Kidney capillary endothelial cell (primary cell): ENCODE data around the gene CAMK2D.

ENCODE experiments used
- DNase-seq: peaks from one replicate; pipeline ENCODE4 v3.0.0-alpha.2; 2018; ENCODE audit warnings: low spot score

The CAMK2D gene

DNA sequence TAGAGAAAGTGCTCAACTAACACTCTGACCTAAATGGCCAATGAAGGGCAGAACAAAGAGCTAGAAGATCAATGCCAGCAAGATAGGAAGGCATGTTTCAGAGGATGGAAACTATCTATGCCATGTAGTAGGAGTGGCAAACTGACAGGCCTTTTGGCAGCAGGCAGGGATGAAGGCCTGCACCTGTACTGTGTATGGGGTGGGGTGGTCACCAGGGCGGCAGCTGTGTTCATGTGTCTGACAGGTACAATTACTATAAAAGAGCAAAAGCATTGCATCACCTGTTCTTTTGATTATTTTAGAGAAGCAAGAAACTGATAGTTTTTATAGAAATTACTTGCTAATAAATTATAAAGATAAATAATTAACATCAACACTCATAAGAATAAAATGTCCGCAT is 239.1 kb downstream of the CAMK2D start:
- DNase-seq = no peak

DNA sequence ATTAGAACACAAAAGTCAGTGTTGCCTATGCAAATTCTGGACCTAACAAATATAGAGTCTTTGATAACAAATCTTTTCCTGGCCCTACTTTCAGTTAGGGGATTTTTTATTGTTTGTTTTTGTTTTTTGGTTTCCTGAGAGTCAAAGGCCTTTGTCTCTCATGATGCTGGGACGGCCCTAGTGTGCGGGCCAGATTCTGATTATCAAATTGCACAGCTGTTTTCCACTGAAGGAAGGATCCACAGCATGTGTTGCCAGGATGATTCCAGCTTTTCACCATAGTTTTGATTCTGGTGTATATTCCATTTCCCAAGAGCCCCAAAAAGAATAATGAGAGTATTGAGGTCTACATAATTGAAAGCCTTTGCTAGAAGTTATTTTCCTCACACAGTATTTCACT is 248.2 kb downstream of the CAMK2D start:
- DNase-seq = no peak

DNA sequence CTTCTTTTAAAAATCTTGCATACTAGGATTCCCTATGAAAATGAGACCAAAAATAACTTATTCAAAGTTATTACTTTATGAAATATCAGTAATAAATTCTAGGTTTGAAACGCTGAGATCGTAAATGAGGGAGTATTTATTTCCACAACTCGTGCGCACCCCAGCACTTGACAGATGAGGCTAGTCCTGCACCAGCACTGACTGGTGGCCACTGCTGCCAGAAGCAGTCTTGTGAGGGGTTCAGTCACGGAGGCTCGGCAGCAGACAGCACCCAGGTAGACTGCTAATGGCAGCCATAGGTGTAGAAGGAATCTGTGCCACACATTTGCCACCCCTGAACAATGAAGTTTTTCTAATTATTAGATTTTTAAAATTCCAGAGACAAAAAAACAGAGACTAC is 248.7 kb downstream of the CAMK2D start:
- DNase-seq = no peak

DNA sequence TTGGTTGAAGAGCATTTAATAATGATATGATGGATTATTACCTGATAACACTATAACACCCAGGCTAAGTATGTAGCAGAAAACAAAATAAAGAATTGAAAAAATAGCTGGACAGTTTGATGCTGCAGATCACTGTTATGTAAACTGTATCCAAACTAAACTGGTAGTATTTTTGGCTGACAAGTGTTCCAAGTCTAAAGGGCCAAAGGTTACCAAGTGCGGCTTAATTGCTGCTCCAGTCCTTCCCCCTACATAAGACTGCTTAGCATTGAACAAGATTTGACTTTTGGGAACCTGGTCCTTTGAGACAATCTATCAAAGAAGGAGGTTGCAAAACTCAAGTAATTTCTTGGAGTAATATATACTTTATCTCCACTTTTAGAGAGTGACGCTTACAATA is 249.6 kb downstream of the CAMK2D start:
- no peak for DNase-seq

DNA sequence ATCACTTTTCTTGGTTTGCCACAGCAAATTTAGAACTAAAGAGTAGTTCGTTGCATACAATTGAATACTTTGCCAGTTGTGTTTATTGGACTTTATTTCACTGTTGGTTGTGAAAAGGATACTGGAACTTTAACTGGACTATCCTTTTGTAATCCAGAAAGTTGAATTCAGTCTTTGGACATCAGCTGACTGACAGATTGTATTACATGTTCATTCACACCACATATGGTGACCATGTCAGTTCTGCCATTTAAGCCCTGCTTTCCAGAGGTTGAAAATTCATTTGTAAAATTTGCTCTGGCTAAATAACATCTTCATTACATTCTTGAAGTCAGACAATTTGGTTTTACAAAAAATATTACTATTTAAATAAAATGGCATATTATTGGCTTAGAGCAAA is 251.7 kb downstream of the CAMK2D start:
- DNase-seq = no peak

DNA sequence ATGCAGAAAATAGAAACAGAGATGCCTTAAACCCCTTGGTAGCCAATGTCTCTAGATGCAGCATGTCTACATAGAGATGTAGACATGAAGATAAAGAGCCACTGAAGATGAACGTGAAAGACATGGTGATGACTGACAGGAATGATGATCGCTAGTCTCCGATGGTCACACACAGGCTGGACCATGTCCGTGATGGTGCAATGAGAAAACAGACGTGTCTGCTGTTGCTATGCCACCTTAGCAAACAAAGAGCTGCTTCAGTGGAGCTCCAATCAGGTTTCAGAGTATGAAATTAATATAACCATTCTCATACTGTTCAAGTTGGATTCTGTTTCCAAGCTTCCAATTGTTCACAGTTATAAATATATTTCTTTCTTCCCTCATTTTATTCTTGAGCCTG is 256.5 kb downstream of the CAMK2D start:
- DNase-seq = no peak

DNA sequence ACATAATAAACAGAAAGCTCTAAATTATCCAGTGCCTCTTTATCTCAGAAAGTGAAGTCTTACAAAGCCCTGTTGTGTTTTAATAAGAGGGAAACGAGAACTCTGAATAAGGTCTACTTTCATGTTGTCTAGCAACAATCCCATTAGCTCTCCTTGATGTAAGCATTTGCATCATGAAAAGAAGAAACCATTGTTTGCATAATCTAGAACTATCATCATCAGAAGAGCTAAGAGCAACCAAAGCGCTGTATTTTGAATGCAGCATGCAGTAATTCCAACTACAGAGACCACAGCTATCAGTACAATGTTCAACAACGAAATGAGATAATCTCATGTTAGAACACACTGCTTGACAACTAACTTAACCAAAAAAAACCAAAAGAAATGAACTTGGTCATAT is 257.1 kb downstream of the CAMK2D start:
- DNase-seq = no peak

DNA sequence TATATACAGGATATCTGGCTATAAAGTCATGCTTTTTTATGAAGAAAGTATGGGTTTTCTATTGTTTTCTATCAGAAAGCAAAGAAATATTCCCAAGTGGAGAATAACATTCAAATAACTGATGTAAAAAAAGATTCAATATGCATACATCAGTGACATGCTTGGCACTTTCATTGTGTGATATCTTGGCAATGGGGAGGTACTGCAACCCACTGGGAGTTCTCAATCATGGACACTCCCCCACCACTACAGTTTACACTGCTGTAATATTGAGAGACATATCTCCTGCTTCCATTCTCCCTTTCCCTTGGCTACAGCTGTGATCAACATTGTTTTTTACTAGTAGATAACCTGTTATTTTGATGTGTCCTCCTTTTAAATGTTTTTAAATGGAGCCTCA is 257.8 kb downstream of the CAMK2D start:
- DNase-seq = no peak

DNA sequence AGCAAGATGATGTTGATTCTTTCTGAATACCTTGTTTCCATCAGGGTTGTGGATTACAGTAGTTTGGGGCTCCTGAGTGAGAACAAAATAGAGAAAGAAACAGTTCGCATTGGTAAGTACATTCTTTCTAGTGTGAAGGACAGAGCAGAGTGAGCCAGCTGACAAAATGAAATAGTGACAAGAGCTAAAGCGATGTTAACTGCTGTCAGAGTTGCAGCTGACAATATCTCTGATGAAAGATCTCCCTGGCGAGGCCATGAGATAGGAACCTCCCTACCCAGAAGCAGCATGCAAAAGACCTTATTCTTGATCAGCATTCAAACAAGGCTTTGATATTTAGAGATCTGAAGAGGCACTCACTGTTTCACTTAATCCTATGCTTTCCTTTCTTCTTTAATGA is 258.6 kb downstream of the CAMK2D start:
- DNase-seq = no peak

DNA sequence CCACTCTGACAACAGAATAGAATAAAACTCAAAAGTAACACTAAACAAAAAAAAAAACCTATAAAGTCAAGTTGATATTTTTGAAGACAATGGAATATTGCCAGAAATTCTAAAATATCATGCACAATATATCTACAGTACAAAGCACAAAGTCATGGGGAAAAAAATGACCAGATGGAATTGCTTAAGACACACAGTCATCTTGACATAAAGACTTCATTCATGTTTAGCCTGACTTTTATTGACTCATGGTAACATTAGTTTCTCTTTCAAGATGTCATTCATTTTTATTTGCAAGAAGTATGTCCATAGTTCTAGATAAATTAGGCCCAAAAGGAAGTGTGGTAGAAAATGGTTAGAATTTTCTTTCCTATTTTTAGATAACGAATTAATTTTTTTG is 259.1 kb downstream of the CAMK2D start:
- no peak for DNase-seq

DNA sequence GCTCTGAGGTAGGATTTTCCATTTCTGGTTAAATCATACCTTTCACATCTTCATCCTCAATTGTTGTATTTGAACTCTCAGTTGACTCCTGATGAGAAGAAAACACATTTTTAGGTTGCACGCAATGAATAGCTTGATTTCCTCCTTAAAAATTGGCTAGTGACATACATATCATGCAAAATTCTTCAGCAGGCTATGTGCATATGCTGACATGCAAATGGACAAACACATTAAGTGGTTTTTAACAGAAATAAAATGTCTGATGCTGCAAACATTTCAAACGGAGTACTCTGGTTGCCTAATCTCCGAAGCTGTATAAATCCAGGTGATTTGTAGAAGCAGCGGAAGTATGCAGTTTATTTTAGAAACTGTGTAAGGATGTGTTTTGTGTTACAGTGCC is 261.1 kb downstream of the CAMK2D start:
- DNase-seq = no peak

DNA sequence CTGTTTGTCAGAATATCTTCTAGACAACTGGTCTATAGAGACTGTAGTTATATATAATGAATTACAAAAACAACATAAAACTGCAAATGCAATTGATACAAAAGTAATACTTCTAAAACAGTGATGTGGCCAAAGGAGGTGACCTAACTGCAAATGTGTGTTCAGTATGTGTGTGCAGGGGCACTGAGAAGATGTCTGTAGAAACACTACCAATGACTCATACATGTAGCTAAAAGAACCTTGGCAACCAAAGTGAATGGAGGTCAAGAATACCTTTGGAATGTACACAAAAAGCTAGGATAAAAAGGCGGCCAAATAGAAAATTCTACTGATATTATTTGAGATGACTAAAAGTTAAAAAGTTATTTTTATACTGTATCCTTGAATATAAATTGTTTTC is 261.8 kb downstream of the CAMK2D start:
- no peak for DNase-seq

DNA sequence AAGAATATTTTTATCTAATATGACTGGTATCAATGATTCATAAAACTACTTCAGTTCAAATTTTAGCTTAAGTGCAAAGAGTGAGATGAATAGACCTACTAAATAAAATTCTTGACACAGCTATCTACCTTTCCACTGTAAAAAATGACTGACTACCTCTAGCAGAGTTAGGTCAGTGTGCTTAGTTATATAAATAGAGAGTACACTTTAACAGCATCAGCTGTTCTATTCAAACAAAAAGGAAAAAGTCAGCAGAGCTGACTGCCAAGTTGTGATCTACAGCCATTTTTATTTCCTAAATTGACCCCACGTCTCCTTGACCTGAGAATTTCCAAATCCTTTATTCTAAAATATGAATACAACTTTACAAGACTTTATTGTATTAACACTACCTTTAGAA is 262.4 kb downstream of the CAMK2D start:
- no peak for DNase-seq

DNA sequence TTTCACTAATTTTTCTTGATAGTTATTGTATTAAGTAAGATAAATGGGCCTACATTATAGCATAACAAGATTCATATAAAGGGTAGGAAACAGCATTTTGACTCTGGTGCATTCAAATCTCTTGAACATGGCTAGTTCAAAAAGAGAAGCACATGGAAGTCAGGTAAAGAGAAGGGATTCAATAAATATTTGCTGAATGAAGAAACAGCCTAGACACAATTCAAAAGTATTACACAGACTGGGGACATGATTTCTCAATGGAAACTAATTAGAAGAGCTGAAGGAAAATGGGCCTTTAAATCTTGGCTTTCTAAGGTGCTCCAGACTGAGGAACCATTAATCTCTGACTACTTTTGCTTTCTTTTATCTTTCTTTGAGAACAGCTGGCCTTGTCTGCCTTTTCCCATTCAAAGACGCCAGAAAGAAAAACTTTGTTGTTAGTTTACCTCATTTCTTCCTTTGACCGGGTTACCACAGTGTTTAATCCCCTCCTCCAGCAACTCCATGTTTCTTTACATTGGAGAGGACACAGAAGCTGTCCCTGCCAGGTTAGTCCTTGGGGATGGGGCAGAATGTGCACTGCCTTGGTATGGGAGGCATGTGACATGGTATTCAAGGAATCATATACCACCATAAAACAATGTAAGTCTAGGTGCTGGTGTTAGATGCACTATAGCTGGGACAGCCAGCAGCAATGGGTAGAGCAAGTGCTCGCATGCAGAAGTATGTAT is 264.2 kb downstream of the CAMK2D start:
- DNase-seq = no peak

DNA sequence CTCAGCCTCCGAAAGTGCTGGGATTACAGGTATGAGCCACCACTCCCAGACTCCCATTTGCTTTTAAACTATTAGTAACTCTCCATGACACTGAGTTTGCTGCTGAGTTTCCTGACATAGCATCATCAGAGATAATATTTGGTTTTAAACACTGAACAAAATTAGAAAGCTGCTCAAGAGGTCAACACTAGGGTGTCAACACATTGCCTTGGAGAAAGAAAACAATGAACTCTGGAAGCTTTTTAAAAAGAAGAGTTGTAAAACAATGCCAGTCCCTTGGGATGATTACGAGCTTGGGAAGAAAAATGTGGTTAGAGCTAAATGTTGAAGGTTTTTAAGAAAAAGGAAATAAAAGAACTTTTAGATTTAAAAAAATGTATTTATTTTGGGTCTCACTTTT is 264.8 kb downstream of the CAMK2D start:
- no peak for DNase-seq

DNA sequence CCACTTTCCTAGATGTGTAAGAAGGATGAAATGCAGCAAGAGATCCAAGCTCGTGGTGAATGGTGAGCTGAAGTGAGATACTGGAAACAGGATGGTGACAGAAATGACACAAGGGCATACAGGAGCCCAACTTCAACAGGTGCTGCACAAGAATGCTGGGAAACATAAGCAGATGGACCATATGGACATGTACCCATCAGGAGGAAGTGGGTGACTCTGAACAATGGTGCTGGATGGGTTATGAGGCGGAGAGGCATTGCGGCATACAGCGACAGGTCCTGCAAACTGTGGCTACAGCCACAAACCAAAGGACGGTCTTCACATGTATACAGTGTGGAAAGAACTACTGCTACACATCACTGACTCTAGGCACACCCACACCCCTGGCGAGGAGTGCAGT is 265.7 kb downstream of the CAMK2D start:
- no peak for DNase-seq

DNA sequence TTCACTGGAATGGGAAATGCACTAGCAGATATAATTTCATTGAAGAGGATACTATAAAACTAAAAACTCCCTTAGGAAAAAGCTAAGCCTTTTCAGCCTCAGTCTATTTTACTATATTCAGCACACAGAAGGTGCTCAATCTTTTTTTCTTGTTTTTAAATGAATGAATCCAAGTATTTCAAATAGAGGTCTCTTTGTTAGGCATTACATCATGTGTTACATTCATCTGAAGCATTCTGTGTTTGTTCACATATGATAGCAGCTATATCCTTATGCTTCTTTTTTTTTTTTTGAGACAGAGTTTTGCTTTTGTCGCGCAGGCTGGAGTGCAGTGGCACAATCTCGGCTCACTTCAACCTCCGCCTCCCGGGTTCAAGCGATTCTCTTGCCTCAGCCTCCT is 278.4 kb downstream of the CAMK2D start:
- DNase-seq = no peak

DNA sequence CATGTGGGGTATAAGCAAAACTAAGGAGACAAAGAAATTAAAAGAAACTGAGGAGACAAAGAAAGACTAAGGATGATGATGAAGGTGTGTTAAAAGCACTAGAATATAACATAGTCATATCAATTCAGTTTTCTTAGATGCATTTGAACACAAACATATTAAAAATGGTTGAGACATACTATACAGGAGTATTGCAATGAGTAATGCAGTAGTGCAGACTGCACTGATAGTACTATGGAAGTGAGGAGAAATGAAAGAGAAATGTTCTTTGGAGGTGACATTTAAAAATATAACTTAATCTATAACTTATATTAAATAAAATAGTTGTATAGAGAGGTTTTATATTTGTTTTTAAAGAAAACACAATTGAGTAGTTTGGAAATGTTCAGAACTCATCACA is 279.2 kb downstream of the CAMK2D start:
- DNase-seq = no peak

DNA sequence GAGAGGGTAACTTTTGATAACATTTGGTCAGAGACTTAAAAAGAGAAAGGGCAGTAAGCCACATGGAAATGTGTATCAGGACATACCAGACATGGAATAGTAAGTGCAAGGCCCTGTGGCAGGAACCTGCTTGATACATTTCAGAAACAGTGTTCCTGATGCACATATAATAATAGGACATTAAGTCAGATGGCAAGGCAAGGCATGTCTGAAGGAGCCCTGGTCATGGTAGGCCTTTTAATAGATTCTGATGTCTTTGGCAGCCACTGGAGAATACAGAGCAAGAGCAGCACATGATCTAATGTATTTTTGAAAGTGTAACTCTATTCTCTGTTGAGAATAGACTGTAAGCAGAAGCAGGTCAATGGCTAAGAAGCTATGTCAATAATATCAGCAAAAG is 279.7 kb downstream of the CAMK2D start:
- no peak for DNase-seq

DNA sequence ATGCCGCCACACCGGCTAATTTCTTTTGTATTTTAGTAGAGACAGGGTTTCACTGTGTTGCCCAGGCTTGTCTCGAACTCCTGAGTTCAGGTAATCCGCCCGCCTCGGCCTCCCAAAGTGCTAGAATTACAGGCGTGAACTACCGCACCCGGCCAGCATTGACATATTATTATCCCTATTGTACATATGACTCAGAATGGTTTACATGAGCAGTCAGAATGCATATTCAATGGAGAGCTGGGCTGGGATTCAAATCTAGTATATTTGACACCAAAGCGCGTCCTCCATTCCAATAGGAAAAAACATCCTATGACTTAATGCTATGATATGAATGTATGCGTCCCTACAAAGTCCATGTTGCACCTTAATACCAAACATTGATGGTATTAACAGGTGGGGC is 281.4 kb downstream of the CAMK2D start:
- no peak for DNase-seq

DNA sequence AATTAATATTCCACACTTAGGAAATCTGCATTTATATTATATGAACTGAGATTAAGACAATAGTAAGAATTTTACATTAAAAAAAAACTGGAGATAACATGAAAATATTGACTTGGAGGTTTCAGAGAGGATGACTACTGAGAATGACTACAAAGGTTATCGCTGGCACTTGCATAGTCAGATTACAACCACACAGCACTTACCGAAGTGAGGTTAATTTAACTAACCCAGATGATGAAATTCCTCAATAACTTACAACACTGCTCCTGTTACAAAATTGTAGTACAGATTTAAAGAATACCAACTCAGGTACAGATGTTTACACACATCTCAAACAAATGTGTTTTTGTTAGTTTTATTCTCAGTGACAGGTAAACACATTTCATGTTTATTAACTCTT is 283.5 kb downstream of the CAMK2D start:
- no peak for DNase-seq

DNA sequence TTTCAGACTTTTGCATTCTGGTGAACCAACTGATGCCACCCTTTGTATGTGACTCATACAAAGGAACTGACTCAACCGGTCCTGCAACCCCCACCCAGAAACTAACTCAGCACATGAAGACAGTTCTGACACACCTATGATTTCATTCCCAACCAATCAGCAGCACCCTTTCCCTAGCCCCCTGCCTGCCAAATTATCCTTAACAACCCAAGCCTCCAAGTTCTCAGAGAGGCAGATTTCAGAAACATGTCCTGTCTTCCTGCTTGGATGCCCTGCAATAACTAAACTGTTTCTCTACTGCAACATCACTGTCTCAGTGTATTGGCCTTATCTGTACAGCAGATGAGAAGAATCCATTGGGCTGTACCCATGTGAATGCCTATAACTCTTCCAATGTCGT is 284.7 kb downstream of the CAMK2D start:
- DNase-seq = no peak

DNA sequence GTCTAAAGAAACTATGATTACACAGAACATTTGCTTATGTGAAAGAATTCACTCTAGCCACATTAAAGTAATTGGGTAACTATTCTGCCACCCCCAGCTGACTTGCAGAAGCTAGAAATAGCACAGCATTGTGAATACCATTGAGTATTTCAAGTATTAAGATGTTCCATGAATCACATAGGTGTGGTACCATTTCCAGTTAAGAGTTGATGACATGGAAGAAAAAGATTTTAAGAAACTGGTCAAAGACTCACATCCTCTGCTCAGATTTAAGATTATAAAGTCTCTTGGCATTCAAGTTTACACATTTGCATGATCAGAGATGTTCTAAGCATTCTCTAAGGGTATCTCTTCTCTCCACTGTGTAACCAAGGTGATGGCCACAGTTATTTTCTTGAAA is 287.5 kb downstream of the CAMK2D start:
- DNase-seq = no peak

DNA sequence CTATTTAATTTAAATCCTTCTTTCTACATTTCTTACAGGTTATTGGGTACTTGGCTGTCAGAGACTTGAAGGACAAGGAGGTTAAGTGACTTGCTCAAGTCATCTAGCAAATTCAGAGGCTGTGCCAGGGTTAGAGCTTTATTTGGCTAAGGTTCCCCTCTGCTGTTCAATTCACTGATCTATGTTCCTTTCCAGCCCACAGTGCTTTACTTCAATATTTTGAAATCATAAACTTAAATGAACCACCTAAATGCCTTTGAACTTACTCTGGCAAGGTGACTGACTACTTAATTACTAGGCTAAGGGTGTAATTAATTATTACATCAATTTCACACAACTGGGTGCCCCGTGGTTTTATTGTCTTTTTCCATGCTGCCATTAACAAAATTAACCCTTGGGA is 288.7 kb downstream of the CAMK2D start:
- no peak for DNase-seq
